ENCODE measurements around the gene PLG. TPM values are rescaled to one million over a fixed set of nuclear protein-coding genes. Genes with fewer than 3 reads are reported as not detected.
"Not testable (repeated sequence)": the region's sequence is repeated elsewhere in the genome, so short reads cannot be mapped to it uniquely, and the experiment has no call there.

PLG gene
- total RNA-seq, 1 donor from 2014 or later = not detected

DNA sequence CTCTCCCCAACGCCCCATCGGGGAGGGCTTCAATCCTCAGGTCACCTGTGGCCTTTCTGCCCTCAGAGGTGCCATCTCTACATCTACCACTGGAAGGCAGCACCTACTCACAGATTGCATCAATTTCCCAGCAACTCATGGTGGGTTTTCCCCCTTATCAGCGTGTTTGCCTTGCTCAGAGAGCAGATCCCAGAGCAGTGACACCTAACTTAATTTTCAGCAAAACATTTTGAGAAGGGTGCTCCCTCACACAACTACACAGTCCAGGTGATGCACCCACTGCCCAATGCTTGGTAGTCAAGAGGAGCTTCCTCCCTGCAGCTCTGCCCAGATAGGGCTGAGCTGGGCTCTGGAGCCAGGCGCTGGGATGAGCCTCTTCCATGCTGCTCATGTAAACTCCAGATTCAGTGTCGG lies 48.2 kb downstream of the PLG start:
- intact Hi-C loops (cut with micrococcal nuclease) = no loop called here
- H3K27me3 ChIP-seq (ENCODE audit: low read depth) = peaks cover 62% of the 10 kb centered on the region
- no peak overlapping the region for H3K27ac ChIP-seq (replicated peaks)
- no peaks in the 10 kb centered on the region for H3K4me1 ChIP-seq
- no peaks in the 10 kb centered on the region for H3K36me3 ChIP-seq
- H3K4me3 ChIP-seq = no peak overlapping the region
- peaks cover 12% of the 10 kb centered on the region for H3K9me3 ChIP-seq (replicated peaks)
- no peak for DNase-seq
- TF ChIP-seq, protein P1, sequence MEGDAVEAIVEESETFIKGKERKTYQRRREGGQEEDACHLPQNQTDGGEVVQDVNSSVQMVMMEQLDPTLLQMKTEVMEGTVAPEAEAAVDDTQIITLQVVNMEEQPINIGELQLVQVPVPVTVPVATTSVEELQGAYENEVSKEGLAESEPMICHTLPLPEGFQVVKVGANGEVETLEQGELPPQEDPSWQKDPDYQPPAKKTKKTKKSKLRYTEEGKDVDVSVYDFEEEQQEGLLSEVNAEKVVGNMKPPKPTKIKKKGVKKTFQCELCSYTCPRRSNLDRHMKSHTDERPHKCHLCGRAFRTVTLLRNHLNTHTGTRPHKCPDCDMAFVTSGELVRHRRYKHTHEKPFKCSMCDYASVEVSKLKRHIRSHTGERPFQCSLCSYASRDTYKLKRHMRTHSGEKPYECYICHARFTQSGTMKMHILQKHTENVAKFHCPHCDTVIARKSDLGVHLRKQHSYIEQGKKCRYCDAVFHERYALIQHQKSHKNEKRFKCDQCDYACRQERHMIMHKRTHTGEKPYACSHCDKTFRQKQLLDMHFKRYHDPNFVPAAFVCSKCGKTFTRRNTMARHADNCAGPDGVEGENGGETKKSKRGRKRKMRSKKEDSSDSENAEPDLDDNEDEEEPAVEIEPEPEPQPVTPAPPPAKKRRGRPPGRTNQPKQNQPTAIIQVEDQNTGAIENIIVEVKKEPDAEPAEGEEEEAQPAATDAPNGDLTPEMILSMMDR (IDR thresholded peaks at IDR 0.05; ENCODE audit: borderline replicate concordance) = peak; percentile 34

DNA sequence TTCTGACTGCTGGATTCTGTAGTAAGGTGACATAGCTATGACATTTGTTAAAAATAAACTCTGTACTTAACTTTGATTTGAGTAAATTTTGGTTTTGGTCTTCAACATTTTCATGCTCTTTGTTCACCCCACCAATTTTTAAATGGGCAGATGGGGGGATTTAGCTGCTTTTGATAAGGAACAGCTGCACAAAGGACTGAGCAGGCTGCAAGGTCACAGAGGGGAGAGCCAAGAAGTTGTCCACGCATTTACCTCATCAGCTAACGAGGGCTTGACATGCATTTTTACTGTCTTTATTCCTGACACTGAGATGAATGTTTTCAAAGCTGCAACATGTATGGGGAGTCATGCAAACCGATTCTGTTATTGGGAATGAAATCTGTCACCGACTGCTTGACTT lies 51.2 kb downstream of the PLG start:
- H3K4me1 ChIP-seq; H3K9me3 ChIP-seq (replicated peaks); intact Hi-C loops (cut with micrococcal nuclease); H3K36me3 ChIP-seq; DNase-seq; H3K27ac ChIP-seq (replicated peaks); H3K4me3 ChIP-seq: not testable (repeated sequence)
- H3K27me3 ChIP-seq (ENCODE audit: low read depth) = peaks cover 81% of the 10 kb centered on the region

DNA sequence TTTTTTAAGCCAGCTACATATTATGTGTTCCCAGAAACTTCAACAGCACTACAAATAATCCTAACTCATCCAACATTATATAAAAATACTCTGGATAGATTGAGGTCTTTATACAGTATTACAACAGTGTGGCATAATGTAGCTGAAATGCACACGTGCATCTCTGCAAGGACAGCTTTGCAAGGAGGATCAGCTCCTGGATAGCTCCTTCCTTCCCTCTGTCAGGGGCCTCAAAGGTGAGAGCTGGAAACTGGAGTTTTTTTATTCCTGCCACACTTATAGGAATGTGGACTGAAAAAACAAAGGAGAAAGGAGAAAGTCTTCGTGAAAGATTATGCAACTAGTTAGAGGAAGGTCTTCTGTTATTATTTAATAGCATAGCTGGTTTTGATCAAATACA lies 53.1 kb downstream of the PLG start:
- peaks cover 21% of the 10 kb centered on the region for H3K9me3 ChIP-seq (replicated peaks)
- no peak overlapping the region for H3K27ac ChIP-seq (replicated peaks)
- no peaks in the 10 kb centered on the region for H3K4me1 ChIP-seq
- intact Hi-C loops (cut with micrococcal nuclease) = no loop called here
- H3K27me3 ChIP-seq (ENCODE audit: low read depth) = peaks cover 69% of the 10 kb centered on the region
- no peaks in the 10 kb centered on the region for H3K36me3 ChIP-seq
- H3K4me3 ChIP-seq = no peak overlapping the region
- no peak for DNase-seq
- TF ChIP-seq, protein P1 (IDR thresholded peaks at IDR 0.05; ENCODE audit: borderline replicate concordance) = no peak

DNA sequence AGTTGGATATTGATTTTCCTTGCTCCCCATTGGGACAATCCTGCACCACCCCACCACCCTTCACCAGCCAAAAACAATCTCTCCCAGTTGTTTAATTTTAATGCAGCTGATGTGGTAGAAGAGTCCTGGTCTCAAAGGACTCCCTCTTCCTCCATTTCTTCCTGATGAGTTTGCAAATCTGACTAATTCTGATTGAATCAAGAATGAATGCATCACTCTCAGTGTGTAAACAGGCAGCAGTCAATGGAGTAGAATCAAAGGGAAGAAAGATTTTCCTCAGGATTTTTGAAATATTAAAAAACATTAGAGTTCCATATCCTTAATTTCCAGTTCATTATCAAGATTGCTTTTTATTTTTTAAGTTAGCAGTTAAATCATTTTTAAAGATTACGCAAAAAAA lies 54.0 kb downstream of the PLG start:
- H3K36me3 ChIP-seq = no peaks in the 10 kb centered on the region
- TF ChIP-seq, protein P1 (IDR thresholded peaks at IDR 0.05; ENCODE audit: borderline replicate concordance) = no peak

DNA sequence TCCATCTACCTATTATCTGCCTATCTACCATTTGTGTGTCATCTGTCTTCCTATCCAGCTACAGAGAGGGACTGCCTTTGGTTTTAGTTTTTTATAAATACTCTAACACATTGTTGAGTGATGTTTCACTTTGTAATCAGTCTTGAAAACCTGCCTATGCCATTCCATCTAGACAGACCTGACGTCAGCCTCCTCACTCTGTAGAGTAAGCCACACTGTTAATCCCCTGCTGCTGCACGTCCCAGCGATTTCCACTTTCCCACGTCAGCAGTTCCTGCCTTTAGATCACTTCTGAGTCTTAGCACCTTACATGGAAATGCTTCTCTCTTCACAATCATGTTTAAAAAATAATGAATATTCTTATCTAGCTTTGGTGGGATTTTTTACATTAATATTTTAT lies 54.8 kb downstream of the PLG start:
- TF ChIP-seq, protein P1 (IDR thresholded peaks at IDR 0.05; ENCODE audit: borderline replicate concordance) = no peak
- no peak overlapping the region for H3K27ac ChIP-seq (replicated peaks)
- no peaks in the 10 kb centered on the region for H3K4me1 ChIP-seq
- peaks cover 54% of the 10 kb centered on the region for H3K27me3 ChIP-seq (ENCODE audit: low read depth)
- H3K9me3 ChIP-seq (replicated peaks) = peaks cover 35% of the 10 kb centered on the region
- H3K36me3 ChIP-seq = no peaks in the 10 kb centered on the region
- intact Hi-C loops (cut with micrococcal nuclease) = no loop called here
- DNase-seq = no peak
- no peak overlapping the region for H3K4me3 ChIP-seq

More for the DNA sequence above, 54.0 kb downstream of the PLG start:
- Histone ChIP-seq H3K4me1 (no peaks in the 10 kb centered on the region), H3K4me3 (no peak overlapping the region), H3K27ac (replicated peaks) (no peak overlapping the region), H3K27me3 (ENCODE audit: low read depth) (peaks cover 63% of the 10 kb centered on the region), H3K9me3 (replicated peaks) (peaks cover 27% of the 10 kb centered on the region)
- no peak for DNase-seq
- intact Hi-C loops (cut with micrococcal nuclease) = no loop called here

DNA sequence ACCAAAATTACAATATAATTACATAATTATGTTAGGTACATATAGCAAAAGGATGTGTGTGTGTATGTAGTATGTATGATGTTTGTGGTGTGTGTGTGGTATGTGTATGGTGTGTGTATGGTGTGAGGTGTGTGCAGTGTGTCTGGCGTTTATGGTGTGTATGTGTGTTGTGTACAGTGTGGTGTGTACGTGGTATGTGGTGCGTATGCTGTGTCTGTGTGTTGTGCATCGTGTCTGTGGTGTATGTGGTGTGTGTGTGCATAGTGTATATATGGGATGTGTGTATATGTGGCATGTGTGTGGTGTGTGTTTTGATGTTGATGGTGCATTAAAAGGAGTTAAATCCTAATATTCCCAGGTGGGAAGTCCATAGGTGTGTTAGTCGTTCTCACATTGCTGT lies 62.8 kb downstream of the PLG start:
- no peak overlapping the region for H3K27ac ChIP-seq (replicated peaks)
- H3K9me3 ChIP-seq (replicated peaks) = peaks cover 33% of the 10 kb centered on the region
- peaks cover 13% of the 10 kb centered on the region for H3K4me1 ChIP-seq
- intact Hi-C loops (cut with micrococcal nuclease) = no loop called here
- H3K4me3 ChIP-seq = no peak overlapping the region
- peaks cover 49% of the 10 kb centered on the region for H3K27me3 ChIP-seq (ENCODE audit: low read depth)
- no peaks in the 10 kb centered on the region for H3K36me3 ChIP-seq
- no peak for DNase-seq
- TF ChIP-seq, protein P1 (IDR thresholded peaks at IDR 0.05; ENCODE audit: borderline replicate concordance) = no peak
